Mucosa of stomach (tissue), 1 donor: ENCODE results near the gene QSOX2.
A peak's percentile ranks its signal among the peaks of the same experiment; 100 is the strongest.
"Not testable (repeated sequence)": the region's sequence is repeated elsewhere in the genome, so short reads cannot be mapped to it uniquely, and the experiment has no call there.

Experiments
- H3K27me3 ChIP-seq: one replicate; pipeline ENCODE4 v1.7.0; 2013; ENCODE audit warnings: mild to moderate bottlenecking, low read length; ENCODE audit not compliant: control insufficient read depth, insufficient read depth
- H3K36me3 ChIP-seq: one replicate; pipeline ENCODE4 v1.7.0; 2013; ENCODE audit warnings: low read length; ENCODE audit not compliant: control insufficient read depth, insufficient read depth
- H3K4me1 ChIP-seq: one replicate; pipeline ENCODE4 v1.7.0; 2013; ENCODE audit warnings: mild to moderate bottlenecking, low read length; ENCODE audit not compliant: control insufficient read depth, insufficient read depth
- H3K4me3 ChIP-seq: one replicate; pipeline ENCODE4 v1.7.0; 2013; ENCODE audit warnings: low read length
- H3K9ac ChIP-seq: one replicate; pipeline ENCODE4 v1.7.0; 2013; ENCODE audit warnings: mild to moderate bottlenecking, low read length, moderate library complexity
- H3K9me3 ChIP-seq: one replicate; pipeline ENCODE4 v1.7.0; 2013; ENCODE audit warnings: mild to moderate bottlenecking, low read length, moderate library complexity; ENCODE audit not compliant: control insufficient read depth
- donor health status: Pancreatic carcinoma.

Gene QSOX2

DNA sequence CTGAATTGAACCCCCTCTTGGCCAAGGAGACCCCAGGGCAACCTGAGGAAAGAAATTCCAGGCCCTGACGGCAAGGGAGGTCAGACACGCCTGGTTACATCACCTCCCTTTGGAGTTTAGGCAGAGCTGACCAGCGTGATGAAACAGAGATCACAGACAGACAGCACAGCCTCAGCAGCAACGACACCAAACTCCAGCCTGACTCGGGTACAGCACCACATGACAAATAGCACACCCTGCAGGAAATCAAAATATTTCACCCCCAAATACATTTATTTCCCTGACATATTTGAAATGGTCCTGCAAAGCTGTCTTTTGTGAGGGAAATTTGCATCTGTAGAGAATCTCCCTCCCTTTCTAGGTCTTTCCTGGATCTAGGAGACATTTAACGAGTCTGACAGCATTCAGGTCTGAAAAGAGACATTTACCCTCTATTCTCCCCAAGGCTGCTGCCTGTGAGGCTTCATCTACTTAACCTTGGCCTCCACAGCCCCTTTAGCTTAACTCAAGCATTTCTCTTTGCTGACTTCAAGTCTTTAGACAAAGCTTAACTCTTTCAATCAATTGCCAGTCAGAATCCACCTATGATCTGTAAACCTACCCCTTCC is 2.6 kb downstream of the QSOX2 start:
- H3K27me3 ChIP-seq, result no peaks in the 10 kb centered on the region
- peaks cover 28% of the 10 kb centered on the region for H3K4me1 ChIP-seq
- no peaks in the 10 kb centered on the region for H3K36me3 ChIP-seq
- H3K9ac ChIP-seq, result no peak overlapping the region
- no peaks in the 10 kb centered on the region for H3K9me3 ChIP-seq
- H3K4me3 ChIP-seq, result no peak overlapping the region

DNA sequence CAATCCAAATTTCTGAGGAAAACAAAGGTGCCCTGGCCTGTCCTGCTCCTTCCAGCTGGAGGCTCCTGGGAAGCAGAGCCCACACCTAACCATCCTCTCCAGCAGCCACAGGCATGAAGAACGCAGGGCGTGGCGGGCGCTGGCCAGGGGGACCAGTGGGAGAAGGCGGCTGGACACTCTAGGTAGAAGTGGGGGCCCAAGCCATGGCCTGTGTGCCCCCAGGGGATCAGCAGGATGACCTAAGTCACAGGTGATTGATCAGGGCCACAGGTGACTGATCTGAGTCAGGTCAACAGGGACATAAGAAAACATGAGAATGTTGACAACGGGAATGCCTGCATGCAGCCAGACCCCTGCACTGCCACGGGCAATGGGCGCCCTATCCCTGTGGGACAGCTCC is 3.4 kb downstream of the QSOX2 start:
- no peak overlapping the region for H3K4me3 ChIP-seq

GRCh38 chr9:136241542-136241941 is 4.1 kb downstream of the QSOX2 start:
- H3K9me3 ChIP-seq, result no peaks in the 10 kb centered on the region
- H3K36me3 ChIP-seq, result no peaks in the 10 kb centered on the region
- no peaks in the 10 kb centered on the region for H3K27me3 ChIP-seq
- no peak overlapping the region for H3K9ac ChIP-seq
- peaks cover 28% of the 10 kb centered on the region for H3K4me1 ChIP-seq
- no peak overlapping the region for H3K4me3 ChIP-seq

More for the DNA sequence above, 3.4 kb downstream of the QSOX2 start:
- Histone ChIP-seq H3K9me3 (no peaks in the 10 kb centered on the region), H3K9ac (peak overlapping the region; percentile 11), H3K27me3 (no peaks in the 10 kb centered on the region), H3K4me1 (peaks cover 28% of the 10 kb centered on the region), H3K36me3 (no peaks in the 10 kb centered on the region)

DNA sequence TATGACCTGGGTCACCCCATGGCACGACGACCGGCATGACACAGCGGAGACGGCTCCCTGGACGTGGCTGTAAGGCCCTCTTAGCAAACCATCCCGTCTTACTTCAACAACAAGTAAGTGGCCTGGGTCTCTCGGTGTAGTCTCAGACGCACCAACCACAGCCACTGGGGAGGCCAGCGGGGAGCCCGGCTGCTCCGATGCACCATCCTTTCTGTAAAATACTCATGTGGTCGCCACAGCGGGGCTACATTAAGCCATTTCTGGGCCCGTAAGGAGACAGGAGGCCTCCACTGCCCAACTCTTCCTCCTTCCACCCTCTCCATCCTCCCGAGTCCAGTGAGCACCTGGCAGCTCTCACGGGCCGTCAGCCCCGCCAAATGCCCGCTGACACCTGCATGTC is 4.7 kb downstream of the QSOX2 start:
- H3K4me1 ChIP-seq, result peaks cover 28% of the 10 kb centered on the region
- no peaks in the 10 kb centered on the region for H3K36me3 ChIP-seq
- no peaks in the 10 kb centered on the region for H3K9me3 ChIP-seq
- no peak overlapping the region for H3K4me3 ChIP-seq
- no peak overlapping the region for H3K9ac ChIP-seq
- H3K27me3 ChIP-seq, result no peaks in the 10 kb centered on the region

- H3K9ac ChIP-seq, result no peak overlapping the region
- H3K36me3 ChIP-seq, result no peaks in the 10 kb centered on the region
- no peaks in the 10 kb centered on the region for H3K27me3 ChIP-seq
- no peak overlapping the region for H3K4me3 ChIP-seq
- peaks cover 26% of the 10 kb centered on the region for H3K4me1 ChIP-seq
- no peaks in the 10 kb centered on the region for H3K9me3 ChIP-seq
Measured at GRCh38 chr9:136239983-136240330, 5.7 kb downstream of the QSOX2 start.

- no peaks in the 10 kb centered on the region for H3K36me3 ChIP-seq
- H3K4me1 ChIP-seq, result peaks cover 20% of the 10 kb centered on the region
- no peaks in the 10 kb centered on the region for H3K9me3 ChIP-seq
- H3K4me3 ChIP-seq, result no peak overlapping the region
- H3K27me3 ChIP-seq, result no peaks in the 10 kb centered on the region
- no peak overlapping the region for H3K9ac ChIP-seq
Measured at GRCh38 chr9:136239135-136239982, 6.3 kb downstream of the QSOX2 start.

GRCh38 chr9:136238342-136238732 is 7.3 kb downstream of the QSOX2 start:
- H3K36me3 ChIP-seq, result no peaks in the 10 kb centered on the region
- H3K4me3 ChIP-seq, result no peak overlapping the region
- H3K4me1 ChIP-seq, result peaks cover 20% of the 10 kb centered on the region
- H3K27me3 ChIP-seq, result no peaks in the 10 kb centered on the region
- no peaks in the 10 kb centered on the region for H3K9me3 ChIP-seq
- no peak overlapping the region for H3K9ac ChIP-seq

DNA sequence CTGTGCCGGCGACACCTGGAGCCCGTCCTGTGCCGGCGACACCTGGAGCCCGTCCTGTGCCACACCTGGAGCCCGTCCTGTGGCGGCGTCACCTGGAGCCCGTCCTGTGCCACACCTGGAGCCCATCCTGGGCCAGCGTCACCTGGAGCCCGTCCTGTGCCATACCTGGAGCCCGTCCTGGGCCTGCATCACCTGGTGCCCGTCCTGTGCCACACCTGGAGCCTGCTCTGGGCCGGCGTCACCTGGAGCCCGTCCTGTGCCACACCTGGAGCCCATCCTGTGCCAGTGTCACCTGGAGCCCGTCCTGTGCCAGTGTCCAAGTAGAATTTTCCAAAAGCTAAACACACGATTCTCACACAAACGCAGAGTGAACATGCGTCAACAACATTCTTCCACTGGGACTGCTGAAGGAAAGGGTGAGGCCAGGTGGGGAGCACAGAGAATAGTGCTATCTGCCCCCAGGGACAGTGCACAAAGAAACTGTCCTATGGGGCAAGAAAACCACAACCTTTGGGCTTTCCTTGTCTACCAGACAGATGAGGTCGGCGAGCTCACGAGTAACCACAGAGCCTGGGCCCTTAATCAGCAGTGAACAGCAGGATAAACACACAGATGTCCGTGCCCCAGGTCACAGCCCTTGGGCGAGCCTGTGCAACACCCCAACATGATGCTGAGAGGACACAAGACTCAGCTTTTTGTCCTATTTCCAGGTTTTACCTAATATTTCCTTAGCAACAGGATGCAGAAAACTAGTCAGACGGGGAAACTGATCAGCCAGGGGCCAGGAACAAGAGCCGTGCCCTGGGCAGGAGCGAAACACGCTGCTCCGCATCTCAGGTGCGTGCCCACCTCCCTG is 7.9 kb downstream of the QSOX2 start:
- Histone ChIP-seq H3K36me3 (no peaks in the 10 kb centered on the region), H3K9me3 (no peaks in the 10 kb centered on the region), H3K9ac (no peak overlapping the region), H3K4me3 (no peak overlapping the region), H3K27me3 (no peaks in the 10 kb centered on the region), H3K4me1 (peaks cover 20% of the 10 kb centered on the region)

DNA sequence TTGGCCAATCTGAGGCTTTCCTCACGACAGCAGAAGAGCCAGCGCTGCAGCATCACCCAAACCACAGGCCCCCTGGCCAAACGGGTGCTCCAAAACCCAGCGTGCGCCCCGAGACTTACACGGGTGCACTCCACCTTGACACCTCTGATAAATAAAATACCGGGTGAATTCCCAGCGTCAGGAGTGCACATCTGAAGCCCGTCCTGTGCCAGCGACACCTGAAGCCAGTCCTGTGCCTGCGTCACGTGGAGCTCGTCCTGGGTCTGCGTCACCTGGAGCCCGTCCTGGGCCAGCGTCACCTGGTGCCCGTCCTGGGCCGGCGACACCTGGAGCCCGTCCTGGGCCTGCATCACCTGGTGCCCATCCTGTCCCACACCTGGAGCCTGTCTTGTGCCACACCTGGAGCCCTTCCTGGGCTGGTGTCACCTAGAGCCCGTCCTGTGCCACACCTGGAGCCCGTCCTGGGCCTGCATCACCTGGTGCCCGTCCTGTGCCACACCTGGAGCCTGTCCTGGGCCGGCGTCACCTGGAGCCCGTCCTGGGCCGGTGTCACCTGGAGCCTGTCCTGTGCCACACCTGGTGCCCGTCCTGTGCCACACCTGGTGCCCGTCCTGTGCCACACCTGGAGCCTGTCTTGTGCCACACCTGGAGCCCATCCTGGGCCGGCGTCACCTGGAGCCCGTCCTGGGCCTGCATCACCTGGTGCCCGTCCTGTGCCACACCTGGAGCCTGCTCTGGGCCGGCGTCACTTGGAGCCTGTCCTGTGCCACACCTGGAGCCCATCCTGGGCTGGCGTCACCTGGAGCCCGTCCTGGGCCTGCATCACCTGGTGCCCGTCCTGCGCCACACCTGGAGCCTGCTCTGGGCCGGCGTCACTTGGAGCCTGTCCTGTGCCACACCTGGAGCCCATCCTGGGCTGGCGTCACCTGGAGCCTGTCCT is 8.9 kb downstream of the QSOX2 start:
- H3K27me3 ChIP-seq, H3K9me3 ChIP-seq, H3K36me3 ChIP-seq, H3K4me3 ChIP-seq, H3K9ac ChIP-seq: not testable (repeated sequence)
- peaks cover 17% of the 10 kb centered on the region for H3K4me1 ChIP-seq

DNA sequence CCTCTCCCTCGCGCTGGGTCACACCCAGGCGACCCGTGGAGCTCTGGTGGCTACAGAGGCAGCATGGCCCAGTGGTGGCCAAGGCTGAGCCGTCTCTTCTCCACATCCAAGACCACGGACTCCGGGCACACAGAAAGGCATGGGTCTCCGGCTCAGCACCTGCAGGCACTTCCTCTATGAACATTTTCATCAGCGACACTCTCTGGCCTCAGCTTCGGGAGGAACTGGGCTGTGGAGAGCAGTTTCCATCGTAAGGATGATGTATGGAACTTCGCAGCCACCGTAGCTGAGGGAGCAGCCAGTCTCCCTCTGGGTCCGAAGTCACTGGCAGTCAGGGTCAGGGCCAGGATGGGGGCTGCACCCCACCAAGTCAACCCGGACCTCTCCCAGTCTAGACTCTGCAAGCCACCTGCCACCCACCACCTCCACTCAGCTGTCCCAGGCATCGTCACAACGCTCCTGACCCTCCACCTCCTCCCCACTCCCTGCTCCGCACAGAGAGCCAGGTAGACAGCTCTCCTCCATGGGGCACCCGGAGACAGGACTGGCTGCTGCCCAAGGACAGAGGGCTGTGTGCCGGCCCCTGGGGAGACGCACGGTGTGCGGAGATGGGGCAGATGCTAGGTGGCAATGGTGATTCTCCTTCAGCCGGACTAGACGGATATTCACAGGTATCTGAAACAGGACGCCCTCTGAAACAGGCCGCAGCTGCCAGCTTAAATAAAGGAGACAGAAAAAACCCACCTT is 9.7 kb downstream of the QSOX2 start:
- Histone ChIP-seq H3K27me3 (no peaks in the 10 kb centered on the region), H3K4me1 (peaks cover 12% of the 10 kb centered on the region), H3K9ac (no peak overlapping the region), H3K36me3 (no peaks in the 10 kb centered on the region), H3K4me3 (no peak overlapping the region), H3K9me3 (no peaks in the 10 kb centered on the region)

DNA sequence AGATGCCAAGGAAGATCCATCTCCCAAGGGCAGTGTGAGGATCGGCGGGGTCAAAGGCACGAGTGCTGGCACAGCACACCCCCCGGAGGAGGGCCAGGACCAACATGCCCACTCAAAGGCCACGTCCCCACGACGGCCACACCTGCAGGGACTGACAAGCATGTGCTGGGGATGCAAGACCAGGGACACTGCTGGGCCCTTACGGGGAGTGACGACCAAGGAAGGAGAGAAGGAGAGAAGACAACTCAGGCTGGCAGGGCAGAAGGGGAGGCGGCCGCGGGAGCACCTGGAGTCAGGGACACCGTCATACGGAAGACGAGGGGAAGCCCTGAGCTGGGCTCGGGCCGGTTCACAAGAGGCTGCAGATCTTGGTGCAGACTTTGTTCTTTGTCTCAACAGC is 10.4 kb downstream of the QSOX2 start:
- Histone ChIP-seq H3K4me1 (peaks cover 12% of the 10 kb centered on the region), H3K36me3 (no peaks in the 10 kb centered on the region), H3K4me3 (no peak overlapping the region), H3K27me3 (no peaks in the 10 kb centered on the region), H3K9me3 (no peaks in the 10 kb centered on the region), H3K9ac (no peak overlapping the region)
